SIG-M5 (cell line): ENCODE measurements around the gene LRRC3C.

Source experiments
- DNase-seq: peaks from one replicate; lab custom pipeline; 2025; lab: John Stamatoyannopoulos, UW

The LRRC3C gene

DNA sequence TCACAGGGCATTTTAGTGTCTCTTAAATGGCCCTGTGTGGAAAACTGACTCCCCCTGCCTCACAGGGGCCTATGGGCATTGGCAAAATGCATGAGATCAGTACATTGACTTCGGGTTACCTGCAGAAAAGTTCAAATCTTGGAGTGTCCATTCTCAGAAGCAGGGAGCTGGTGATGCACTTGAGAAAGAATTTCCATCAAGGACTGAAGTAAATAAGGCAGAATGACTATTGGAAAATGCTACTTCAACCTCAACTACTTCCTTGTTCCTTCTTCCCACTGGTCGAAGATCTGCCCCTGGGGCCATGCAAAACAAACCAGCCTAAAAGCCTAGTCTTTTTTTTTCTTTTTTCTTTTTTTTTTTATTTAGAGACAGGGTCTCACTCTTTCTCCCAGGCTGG, 21.5 kb downstream of the LRRC3C start:
- no peak for DNase-seq

DNA sequence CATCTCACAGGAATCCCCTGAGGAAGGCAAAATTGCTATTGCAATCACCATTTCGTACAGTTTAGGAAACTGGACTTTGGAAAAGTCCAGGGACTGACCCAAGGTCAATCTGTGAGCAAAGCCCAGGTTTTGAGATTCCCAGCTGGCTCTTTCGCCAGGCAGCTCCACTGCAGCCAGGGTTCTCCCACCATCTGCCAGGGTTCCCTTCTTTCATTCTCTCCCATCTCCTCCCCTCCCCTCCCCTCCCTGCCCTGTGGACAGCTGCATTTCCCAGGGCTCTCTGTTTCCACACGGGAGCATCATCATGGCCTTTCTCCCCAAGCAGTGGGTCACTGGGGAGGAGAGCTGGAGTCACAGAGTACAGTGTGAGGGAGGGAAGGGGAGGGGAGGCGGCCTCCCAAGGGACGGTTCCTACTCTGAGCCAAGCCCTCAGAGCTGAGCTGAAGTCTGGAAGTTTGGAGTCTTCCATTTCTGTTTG, 23.4 kb downstream of the LRRC3C start:
- no peak for DNase-seq

GRCh38 chr17:39951924-39952679, 24.6 kb downstream of the LRRC3C start:
- DNase-seq: no peak

- DNase-seq: no peak
Measured at GRCh38 chr17:39952680-39953470, 25.3 kb downstream of the LRRC3C start.

DNA sequence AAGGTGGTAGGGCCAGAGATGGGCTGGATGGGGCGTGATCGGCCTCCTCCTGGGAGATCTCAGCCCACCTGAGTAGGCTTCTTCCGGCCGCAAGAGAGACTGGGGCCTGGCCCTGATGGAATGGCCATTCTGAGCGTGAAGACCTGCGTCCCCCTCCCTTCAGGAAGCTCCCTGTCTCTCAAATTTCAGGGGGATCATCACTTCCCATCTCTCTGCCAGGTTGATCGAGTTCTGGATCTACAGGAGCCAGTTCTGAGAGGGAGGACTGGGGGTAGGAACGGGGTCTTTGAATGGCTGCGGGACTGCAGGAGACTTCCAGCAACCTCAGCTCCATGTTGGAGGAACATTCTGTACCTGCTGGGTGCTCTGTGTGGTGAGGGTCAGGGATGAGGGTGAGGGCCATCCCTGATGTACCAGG, 25.9 kb downstream of the LRRC3C start:
- no peak for DNase-seq

- no peak for DNase-seq
Measured at GRCh38 chr17:39954876-39955275, 27.3 kb downstream of the LRRC3C start.

GRCh38 chr17:39955726-39956225, 28.2 kb downstream of the LRRC3C start:
- no peak for DNase-seq

- no peak for DNase-seq
Measured at GRCh38 chr17:39960524-39961041, 33.1 kb downstream of the LRRC3C start.

GRCh38 chr17:39962642-39963220, 35.2 kb downstream of the LRRC3C start, which contains the start of gene GSDMA:
TSS of gene GSDMA (plus strand) at chr17:39963004. CDS start at chr17:39965688, 2,684 bp downstream.
- no peak for DNase-seq

DNA sequence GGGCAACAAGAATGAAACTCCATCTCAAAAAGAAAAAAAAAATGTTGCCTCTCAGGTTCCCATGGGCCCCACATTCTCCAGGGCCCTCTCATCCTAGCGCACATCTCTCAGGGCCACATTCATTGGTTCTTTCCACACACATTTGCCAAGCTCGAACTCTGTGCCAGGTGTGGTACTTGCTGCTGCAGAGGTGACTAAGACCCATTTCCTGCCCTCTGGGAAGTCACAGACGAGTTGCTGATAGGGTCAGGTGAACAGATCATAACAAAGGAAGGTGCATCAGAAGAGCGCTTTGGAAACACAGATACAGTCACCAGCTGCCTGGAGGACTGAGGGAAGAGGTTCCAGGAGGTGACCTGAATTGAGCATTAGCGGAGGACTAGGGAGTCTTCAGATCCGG, 36.3 kb downstream of the LRRC3C start:
- DNase-seq: no peak

- no peak for DNase-seq
Measured at GRCh38 chr17:39965017-39965699, 37.6 kb downstream of the LRRC3C start.

DNA sequence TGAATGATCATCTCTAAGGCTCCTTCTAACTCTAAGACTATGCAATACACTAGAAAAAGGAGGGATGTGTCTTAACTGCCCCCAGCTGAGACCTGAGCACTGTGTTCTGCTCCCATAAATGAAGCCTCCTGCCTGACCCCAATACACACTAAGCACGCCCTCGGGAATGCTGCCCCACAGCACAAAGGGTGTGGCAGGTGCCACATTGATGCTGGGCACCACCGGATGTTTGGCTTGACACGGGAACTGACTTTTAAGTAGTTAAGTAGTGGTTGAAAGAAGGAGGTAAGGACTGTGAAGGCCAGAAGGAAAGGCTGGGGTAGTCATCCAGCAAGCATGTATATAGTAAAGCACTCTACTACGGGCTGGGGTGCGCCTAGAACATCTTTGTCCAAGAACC, 39.2 kb downstream of the LRRC3C start:
- DNase-seq: no peak

DNA sequence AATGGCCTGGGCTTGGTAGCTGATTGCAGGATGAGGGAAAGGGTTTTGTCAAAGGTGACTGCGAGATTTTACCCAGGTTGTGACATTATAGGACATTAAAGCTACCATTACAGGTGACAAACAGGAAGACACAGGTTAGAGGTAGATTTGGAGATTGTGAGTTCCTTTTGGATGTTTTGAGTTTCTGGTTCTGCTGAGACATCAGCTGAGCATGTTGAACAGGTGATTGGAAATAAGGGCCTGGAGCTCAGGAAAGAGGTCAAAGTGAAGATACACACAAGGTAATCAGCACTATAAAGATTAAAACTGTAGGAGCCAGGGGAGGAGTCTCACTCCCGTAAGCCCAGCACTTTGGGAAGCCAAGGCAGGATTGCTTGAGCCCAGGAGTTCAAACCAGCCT, 41.2 kb downstream of the LRRC3C start:
- DNase-seq: no peak

DNA sequence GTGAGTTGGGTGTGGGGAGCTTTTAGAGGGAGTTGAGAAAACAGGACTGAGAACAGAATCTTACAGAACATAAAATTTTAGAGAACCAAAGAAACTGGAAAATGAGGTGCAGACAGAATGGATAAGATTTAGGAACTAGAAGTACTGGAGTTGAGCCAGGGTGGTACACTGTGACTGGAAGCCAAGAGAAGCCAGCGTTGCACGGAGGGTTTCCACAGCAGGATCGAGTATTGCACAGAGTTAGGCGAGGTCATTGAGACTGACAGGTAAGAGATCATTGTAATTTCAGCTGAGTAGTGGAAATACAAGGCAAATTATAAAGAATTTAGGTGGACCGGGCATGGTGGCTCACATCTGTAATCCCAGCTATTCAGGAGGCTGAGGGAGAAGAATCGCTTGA, 41.8 kb downstream of the LRRC3C start:
- DNase-seq: no peak

DNA sequence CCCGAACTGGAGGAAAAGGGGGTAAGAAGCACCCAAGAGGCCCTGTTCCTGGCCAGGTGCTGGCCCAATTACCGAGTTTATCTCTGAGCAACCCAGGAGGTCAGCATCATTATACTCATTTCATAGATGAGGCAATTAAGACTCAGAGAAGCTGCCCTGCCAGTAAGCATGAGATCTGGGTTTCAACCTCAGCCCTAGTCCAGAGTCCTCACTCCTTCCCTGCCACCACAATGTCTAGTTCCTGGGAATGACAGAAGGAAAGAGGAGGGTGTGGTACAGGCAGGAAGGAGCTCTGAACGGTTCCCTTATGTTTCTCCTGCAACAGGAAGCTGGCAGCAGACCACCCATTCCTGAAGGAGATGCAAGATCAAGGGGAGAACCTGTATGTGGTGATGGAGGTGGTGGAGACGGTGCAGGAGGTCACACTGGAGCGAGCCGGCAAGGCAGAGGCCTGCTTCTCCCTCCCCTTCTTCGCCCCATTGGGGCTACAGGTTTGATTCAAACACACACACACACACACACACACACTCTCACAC, 42.7 kb downstream of the LRRC3C start:
- no peak for DNase-seq

DNA sequence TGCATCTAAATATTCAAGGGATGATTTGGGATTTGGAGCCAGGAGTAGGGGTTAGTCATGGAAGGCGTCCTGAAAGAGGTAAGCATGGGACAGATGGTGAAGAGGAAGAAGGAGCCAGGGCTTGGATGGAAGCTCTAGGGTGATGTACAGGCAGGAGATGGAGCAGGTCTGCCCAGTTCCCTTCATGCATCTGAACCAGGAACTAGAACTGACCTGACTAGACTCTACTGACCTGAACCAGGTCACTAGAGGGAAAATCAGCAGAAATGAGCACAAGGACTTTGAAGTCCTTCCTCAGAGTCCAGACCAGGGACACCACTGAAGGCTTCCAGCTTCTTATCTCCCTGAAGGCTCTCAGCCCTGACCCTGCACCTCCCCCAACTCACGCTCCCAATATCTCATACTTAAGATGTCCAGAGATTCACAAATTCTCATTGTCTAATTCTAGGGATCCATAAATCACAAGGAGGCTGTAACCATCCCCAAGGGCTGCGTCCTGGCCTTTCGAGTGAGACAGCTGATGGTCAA, 43.6 kb downstream of the LRRC3C start:
- no peak for DNase-seq

DNA sequence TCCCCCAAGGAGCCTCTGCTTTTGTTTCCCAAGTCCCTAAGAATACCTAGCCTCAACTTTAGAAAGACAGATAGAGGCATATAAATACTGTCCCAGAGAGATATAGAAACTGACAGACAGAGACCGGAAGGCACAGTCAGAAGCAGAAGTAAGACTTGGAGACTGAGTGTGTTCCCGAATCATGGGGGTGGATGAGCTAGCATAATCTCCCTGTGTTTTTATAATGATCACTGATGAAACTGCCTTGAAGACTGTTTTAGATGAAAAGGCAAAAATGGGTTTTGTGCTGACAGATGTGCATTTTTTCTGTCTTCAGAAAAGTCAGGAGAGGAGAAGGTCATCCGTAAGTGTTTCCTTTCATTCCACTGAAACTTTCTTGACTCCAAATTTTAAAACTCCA, 44.7 kb downstream of the LRRC3C start:
- DNase-seq: no peak

GRCh38 chr17:39973496-39973895, 46.0 kb downstream of the LRRC3C start:
- no peak for DNase-seq

- DNase-seq: no peak
Measured at GRCh38 chr17:39974433-39974832, 46.9 kb downstream of the LRRC3C start.

GRCh38 chr17:39975801-39976200, 48.3 kb downstream of the LRRC3C start:
- no peak for DNase-seq

- DNase-seq: no peak
Measured at GRCh38 chr17:39979016-39979670, 51.6 kb downstream of the LRRC3C start.
